ENCODE data around the gene NRP1.

DNA sequence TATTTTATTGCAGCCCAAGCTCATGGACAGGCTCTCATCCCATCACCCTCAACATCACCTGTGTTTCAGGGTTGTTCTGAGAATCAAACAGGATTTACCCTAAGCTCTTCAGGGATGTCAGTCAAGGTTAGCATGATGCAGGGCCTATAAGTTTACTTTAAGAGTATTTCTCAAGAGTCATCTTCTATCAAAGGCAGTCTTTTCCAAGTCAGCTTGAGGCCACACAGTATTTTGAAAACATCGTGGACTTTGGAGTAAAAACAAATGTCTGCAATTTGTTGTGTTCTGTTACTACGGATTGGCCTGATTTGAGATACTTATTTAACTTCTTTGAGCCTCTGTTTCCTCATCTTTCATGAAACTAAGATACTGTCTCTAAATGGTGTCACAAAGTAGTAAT lies 42.0 kb upstream of the NRP1 start:
- TF ChIP-seq, protein P1, sequence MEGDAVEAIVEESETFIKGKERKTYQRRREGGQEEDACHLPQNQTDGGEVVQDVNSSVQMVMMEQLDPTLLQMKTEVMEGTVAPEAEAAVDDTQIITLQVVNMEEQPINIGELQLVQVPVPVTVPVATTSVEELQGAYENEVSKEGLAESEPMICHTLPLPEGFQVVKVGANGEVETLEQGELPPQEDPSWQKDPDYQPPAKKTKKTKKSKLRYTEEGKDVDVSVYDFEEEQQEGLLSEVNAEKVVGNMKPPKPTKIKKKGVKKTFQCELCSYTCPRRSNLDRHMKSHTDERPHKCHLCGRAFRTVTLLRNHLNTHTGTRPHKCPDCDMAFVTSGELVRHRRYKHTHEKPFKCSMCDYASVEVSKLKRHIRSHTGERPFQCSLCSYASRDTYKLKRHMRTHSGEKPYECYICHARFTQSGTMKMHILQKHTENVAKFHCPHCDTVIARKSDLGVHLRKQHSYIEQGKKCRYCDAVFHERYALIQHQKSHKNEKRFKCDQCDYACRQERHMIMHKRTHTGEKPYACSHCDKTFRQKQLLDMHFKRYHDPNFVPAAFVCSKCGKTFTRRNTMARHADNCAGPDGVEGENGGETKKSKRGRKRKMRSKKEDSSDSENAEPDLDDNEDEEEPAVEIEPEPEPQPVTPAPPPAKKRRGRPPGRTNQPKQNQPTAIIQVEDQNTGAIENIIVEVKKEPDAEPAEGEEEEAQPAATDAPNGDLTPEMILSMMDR (IDR thresholded peaks at IDR 0.05), result no peak
- TF ChIP-seq POLR2A (IDR thresholded peaks at IDR 0.05), result no peak
